ENCODE data around the gene THRA.

THRA gene

DNA sequence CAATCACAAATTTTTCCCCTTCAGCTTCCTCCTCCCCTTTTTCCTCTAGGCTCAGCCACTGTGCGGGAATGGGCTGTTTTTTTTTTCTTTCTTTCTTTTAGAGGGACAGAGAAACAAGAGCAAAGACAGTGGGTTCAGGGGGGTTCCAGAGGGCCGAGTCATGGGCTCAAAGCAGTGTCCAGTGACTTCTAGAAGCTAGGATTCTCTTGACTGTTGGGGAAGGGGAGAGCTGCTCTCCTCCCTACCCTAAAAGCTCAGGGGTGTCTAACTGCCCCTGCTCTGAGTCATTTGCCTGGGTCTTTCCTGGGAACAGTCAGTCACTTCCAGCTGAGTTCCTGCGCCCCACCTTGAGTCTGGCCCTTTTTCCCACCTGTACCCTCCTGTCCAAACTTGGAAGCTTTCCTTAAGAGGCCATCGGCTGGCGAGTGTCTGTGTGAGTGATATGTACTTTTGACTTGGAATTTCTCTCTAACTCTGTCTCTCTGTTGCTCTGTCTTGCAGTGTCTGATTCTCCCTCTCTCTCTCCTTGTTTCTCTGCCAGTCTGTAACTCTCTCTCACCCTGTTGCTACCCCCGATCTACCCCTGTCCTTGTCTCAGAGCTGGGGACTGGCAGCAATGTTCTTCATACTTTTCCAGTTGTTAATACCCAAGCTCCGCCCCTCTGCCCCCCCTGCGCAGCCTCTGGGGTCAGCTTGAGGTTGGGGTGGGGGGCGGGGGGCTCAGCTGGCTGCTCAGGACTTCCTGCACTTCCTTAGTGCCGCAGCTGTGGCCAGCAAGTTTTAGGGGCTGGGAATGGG lies 2.4 kb downstream of the THRA start:
- no peak for DNase-seq (ENCODE audit: low read depth in 2 of 2)

DNA sequence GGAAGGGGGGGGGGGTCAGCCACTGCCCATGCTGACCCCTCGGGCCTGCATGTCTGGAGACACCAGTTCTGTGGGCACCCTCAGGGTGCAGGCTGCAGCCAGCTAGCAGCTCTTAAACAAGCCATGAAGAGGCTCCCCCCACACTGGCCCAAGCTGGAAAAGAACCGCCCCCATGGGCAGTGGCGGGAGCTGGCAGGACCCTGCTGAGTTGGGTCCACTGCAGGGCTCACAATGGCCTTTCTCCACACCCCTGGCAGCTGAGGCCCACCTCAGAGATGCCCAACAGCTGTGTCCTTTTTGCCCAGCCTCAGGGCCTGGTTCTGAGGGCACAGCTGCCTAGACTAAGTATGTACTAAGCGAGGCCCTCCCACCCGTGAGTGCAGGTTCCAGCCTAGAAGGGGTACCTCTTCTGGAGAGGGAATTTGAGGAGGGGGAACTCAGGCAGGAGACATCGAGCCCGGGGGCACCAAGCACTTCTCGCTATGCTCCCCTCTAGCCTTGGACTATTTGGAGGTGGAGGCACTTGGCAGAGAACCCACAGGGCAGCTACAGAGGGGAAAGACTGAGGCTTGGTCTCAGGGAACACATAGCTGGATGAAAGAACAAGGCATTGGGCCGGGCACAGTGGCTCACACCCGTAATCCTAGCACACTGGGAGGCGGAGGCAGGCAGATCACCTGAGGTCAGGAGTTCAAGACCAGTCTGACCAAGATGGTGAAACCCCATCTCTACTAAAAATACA lies 3.2 kb downstream of the THRA start:
- no peak for DNase-seq (ENCODE audit: low read depth in 2 of 2)

DNA sequence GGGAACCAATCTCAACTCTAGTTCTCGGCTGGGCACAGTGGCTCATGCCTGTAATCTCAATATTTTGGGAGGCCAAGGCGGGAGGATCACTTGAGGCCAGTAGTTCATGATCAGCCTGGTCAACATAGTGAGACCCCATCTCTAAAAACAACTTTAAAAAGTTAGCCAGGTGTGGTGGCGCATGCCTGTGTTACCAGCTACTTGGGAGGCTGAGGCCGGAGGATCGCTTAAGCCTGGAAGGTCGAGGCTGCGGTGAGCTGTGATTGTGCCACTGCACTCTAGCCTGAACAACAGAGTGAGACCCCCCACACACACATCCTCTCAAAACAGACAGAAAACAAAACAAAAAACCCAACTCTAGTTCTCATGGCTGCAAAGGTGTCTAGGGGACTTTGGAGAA lies 4.9 kb downstream of the THRA start:
- no peak for DNase-seq (ENCODE audit: low read depth in 2 of 2)

DNA sequence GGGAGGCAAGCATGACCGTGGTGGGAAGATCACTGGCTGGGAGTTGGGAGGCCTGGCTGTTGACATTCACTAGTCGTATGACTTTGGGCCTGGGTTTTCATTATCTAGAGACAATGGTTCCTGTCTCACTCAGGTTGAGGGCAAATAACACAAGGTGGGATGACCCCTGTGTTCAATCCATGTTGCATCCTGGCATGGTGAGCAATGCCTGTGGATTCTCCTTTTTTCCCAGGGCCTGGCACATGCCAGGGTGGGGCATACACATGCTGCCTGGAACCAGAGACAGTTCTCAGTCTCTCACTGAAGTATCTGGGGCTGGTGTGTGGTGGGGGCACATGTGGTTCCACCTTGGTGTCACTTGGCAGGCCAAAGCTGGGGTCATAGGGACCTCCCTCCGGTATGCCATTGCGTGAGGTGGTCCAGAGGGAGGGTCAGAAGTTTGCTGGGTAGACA lies 5.4 kb downstream of the THRA start:
- DNase-seq (ENCODE audit: low read depth in 2 of 2): no peak

DNA sequence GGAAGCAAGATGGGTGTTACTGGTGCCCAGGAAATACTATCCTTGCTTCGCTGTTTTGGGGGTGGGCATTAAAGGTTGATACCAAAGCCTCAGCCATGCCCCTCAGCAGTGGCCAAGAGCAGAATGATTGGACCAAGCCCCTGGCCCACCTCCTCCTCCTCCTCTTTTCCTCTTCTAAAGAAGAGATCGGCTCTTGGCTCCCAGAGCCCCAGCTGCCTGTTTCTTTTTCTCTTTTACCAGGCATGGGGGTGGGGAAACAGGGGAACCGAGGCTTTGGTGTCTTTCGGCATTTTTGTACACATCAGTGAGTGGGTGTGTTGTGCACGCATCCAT lies 5.8 kb downstream of the THRA start:
- no peak for DNase-seq (ENCODE audit: low read depth in 2 of 2)

DNA sequence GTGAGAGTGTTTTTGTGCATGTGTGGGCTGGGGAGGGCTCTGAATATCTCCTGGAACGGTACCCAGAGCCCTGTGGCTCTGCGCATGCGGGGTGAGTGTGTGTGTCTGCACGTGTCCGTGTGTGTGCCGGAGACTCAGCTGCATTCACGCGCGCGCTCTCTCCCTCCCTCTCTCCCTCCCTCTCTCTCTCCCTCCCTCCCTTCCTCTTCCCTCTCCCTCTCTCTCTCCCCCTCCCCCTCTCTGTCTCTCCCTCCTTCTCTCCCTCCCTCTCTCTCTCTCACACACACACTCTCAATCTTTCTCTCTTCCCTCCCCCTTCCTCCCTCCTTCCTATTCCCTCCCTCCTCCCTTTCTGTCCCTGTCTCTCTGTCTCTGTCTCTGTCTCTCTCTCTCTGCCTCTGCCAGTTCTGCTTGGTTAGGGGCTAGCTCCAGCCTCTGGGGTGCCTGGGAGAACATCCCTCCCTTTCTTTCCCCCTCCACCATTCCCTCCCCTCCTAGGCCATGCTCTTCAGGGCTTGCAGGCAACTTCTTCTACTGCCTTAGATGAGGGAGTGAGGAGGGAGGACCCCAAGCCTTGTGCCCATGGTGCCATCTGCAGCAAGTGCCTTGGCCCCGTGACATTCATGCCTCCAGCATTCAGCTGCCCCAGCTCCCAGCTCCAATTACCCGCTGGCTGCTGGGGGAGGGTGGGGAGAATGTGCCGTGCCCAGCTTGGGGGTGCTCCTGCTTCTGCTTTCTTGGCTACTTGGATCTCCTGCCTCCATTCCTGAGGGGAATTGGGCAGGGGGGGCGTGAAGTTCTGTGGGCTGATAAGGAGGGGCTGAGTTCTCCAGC lies 6.4 kb downstream of the THRA start:
- peak; percentile 75 to 81 for DNase-seq (ENCODE audit: low read depth in 2 of 2)

DNA sequence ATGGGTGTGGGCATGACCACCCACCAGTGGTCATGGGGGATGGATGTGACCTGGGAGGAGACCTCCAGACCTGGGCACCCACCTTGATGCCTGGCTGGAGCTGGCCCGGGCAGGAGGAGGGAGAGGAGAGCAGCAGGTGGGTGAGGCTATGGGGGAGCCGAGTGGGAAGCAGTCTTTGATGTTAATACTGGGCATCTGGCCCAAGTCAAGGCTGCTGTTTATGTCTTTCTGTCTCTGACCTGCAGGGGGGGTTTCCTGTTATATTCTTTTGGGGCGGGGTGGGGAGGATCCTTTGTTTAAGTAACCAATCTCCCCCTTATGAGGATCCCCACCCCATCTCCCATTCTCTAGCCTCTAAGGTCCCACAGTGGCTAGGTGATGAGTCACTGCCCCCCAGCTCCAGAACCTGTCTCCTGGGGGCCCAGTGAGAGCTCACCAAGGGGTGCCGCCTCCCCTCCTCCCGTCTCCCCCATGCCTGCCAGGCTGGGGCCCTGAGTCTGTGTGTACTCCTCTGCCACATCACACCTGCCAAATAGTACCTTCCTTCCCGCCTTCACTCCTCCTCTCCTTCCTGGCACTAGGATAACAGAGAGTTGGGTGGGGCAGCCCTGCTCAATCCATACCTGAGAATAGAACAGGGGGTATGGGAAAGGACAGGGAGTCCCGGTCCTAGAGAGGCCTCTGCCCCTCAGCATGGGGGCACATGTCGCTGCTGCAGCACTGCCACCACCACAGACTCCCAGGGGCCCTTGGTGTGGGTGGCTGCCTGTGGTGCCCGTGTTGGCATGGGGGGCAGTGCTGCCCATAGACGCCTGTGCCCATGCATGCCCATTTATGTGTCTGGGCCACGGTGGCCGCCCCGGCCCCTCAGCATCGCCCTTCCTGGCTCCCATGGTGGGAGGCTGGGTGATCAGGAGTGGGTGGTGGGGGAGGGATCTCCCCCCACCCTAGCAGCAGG lies 7.3 kb downstream of the THRA start:
- DNase-seq (ENCODE audit: low read depth in 2 of 2): no peak

DNA sequence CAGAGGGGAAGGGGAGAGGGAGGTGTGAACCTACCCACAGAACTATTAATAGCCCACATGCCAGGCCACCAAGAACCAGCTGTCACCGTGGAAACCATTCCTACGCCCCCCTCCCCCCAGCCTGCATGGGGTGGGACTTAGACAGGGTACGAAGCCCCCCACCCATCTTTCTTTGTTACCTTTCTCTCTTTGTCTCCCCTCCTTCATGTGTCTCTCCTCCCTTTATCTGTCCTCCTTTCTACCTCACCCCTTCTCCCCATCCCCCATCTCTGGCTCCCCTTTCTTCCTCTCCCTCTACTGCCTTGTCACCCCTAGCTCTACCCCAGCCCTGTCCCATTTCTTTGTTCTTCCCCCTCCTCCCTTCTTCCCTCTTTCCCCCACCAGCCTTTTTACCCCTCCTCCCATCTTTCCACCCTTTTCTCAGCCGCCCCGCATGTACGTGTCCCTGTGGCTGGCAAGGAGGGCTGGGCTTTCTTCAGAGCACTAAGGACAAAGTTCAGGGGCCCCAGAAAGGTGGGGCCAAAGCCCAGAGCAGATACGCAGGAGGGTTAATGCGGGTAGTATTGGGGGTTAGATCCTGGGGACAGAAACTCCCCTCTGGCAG lies 8.0 kb downstream of the THRA start:
- DNase-seq (ENCODE audit: low read depth in 2 of 2): no peak

DNA sequence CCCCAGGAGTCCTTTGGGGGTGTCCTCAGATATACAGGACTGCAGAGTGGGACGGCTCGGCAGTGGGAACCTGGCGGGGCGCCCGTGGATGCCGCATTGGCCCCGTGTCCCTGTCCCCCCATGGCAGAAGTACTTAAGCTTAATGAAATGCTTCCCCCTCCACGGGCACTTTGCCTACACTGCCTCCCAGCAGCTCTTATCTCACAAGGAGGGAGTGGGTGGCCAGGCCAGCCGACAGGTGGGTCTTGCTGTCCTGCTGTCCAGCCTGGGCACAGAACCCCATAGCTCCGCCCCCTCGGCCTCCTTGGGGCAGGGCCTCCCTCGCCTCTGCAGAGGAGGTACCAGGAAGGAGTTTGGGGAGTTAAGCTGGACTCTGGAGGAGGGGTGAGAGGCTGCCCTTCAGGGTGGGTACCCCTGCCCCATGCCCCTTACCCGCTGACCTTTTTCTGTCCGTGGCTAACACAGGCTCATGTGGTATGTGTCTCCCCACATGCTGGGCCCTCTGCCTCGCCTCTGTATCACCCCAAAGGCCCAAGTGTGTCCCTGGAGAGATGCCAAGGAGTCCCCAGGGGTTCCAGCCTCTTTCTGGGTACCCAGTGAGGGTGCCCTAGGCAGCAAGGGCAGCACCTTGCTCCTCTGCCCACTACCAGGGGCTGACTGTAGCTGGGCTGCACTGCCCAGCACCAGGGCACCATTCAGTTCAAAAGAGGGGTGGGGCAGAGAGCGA lies 8.7 kb downstream of the THRA start:
- DNase-seq (ENCODE audit: low read depth in 2 of 2): no peak

DNA sequence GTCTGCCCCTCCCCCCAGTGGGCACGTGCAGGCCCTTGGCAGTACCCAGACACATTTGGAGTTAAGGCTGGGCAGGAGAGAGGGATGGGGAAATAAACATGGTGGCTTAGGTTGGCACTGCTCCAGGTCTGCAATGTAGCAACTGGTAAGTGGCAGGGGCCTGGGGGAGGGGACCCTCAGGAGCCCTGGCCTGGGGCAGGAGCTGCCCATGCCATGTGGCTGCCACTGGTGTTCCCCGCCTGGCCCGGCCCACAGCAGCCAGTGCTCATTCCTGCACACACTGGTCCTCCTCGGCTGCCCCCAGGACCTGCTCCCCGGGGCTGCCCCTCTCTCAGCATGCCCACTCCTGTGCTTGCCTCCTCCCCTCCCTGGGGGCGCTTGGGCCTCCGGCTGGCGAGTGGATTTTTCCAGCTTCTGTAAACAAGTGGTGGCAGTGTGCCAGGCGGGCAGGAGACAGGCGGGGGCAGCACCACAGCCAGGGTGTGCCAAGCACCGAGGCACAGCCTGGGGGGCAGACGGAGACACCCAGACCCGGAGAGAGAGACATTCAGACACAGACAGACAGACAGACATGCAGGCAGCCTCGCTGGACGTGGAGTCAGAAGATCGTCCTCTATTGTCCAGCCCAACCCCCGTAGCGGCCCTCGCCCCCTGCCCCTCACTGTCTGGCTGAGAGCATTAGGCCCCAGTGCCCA lies 9.4 kb downstream of the THRA start:
- DNase-seq (ENCODE audit: low read depth in 2 of 2): no peak

DNA sequence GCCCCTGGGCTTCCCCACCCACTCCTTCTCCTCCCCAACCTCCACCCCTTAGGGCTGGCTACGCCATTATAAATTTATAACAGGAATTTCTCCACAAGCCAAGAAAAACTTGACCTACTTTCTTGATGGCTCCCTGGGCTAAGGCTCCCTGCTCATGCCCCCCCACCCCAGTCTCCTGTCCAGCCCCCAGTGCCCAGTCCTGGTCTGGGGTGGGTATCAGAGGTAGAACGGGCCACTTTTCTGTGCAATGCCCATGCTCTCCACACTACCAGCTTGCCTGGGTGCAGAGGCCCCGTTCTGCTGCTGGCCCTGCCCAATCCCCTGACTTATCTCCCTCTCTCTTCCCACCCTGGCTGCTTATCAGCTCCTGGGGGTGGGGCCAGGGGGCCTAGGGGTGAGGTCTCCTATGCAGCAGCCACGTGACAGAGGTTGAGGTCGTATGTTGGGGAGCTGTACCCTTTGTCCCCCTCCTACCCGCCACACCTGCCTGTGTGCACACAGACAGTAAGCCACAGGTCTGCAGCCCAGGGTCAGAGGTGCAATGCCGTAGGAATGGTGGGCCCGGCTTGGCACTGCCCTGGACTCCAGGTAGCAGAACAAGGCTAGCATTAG lies 10.1 kb downstream of the THRA start:
- no peak for DNase-seq (ENCODE audit: low read depth in 2 of 2)

DNA sequence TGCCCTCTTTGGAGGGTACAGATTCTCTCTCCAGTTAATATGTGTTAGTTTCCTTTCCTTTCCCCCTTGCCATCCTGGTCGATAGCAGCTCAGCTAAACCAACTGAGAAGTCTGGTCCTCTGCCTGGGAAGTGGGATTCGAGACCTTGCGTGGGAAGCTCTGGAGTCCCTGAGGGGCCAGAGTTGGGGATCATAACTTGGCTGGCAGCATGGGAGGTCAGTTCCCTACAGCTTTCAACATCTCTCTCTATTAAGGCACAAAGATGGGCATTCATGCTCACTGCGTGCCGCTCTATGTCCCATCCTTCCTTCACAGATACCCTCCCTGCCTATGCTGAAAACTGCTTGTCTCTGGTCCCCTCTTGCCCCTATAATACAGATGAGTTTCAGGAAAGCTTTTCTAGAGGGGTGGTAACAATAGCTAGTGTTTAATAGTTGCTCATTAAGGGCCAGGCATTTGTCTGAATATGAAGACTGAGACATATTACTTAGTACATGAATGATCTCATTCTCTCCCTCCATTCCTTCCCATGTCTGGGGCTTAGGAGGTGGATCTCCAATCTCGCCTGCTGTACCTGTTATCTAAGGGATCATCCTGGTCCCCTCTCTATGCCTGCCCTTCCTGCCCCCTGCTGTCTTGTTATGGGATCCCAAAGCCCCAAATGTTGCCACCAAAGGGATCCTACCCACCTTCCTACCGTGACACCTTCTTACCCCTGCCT lies 10.8 kb downstream of the THRA start:
- DNase-seq (ENCODE audit: low read depth in 2 of 2): no peak

DNA sequence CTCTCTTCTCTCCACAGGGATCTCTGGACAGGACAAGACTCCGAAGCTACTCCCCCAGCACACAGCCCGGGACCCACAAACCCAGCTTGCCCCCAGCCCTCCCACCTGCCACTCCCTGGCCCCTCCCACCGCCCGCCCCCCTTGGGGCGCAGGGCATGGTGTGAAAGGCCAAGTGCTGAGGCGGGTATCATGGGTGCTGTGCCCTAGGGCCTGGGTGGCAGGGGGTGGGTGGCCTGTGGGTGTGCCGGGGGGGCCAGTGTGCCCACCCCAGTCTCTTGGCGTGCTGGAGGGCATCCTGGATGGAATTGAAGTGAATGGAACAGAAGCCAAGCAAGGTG lies 11.4 kb downstream of the THRA start:
- no peak for DNase-seq (ENCODE audit: low read depth in 2 of 2)

DNA sequence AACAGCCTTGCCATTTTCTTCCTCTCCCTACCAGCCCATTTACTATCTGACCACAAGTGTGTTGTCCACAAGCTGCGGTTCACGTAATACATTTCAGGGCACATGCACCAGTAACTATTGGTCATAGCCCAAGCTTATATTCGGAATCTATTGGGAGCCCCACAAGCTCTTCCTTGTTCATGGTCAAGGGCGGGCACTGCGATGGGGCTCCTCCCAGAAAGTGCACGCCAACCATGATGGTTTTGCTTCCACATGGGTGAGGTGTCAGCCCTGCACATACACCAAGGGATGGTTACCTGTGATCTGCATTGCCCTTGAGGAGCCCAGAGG lies 12.1 kb downstream of the THRA start:
- DNase-seq (ENCODE audit: low read depth in 2 of 2): no peak

DNA sequence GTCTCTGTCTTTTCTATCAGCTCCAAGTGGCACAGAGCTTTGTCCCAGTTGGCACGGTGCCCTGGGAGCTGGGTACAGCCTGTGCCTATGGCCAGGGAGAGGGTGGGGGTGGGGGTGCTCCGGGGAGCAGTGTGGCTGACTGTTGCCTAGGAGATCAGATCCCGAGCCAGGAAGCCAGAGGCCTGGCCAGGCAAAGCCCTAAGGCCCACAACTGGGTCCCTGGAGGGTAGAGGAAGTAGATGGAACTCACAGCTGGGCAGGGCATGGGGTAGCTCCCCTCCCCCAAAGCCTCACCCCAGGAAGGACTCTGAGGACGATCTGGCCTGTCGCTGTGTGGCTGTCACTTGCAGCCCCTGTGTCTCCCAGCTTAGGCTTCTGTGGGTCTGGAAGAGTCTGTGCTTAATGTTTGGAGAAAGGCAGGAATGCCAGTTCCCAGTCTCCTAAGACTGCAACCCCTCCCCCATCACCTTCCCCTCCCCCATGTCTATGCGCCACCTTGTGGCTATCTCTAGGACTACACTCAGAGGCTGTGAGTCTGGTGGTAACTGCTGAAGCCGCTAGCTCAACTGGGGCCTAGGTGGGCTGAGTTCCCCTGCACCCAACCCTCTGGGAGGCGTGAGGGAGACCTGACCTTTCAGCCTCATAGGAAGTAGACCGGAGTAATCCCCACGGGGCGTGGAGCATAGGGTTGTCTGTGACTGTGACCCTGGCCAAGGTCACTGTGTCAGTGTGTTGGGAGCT lies 12.6 kb downstream of the THRA start:
- DNase-seq (ENCODE audit: low read depth in 2 of 2): peak in 1 of 2 donors; percentile 59

DNA sequence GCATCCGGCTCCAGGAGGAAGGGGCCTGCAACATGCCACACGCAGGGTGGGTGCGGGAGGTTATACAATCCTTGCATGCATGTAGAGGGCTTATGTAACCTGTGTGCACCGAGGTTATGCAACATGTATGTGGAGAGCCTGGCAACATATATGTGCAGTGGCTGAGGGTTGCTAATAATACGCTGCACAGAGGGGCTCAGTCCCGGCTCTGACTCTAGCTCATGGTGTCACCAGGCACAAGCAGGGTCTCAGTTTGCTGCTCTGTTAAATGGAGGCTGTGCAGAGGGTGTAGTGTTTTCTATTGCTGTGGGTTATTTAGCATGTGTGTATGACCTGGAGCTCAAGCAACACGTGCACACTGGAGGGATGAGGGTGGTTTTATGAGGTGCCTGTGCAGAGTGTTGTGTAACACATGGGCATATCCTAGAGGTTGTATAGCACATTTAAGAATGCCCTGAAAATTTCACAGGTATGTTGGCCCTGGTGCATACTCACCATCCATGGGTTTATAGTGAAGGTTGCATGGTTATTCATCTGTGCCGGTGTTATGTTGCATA lies 13.3 kb downstream of the THRA start:
- no peak for DNase-seq (ENCODE audit: low read depth in 2 of 2)

DNA sequence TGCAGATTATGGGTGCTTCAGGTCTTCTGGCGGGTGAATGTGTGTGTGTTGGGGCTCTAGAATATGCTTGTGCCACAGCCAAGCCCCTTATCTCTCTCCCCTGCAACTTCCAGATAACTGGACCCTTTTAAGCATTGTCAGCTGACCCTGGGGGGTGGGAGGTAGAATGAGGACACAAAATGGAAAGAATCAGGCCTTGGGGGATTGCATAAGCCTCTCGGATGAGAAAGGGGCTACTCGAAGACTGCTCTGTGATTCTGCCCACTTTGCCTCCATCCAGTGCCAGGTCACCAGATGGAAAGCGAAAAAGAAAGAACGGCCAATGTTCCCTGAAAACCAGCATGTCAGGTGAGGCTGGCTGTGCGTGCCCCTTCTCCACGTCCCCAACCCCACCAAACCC lies 13.8 kb downstream of the THRA start:
- no peak for DNase-seq (ENCODE audit: low read depth in 2 of 2)

DNA sequence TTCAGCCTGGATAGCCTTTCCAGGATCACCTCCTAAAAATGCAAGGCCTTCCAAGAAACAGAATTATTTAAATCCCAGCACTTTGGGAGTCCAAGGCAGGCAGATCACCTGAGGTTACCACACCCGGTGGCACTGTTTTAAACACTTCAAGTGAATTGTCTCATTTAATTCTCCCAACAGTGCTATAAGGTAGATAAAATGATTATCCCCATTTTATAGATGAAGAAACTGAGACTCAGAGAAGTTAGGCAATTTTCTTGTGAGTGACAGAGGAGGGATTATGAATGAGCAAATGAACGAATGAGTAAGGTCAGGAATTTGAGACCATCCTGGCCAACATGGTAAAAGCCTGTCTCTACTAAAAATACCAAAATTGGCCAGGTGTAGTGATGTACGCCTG lies 16.8 kb downstream of the THRA start:
- no peak for DNase-seq (ENCODE audit: low read depth in 2 of 2)

Measured in stimulated activated CD4-positive, alpha-beta T cell treated with anti-CD3 and anti-CD28 coated beads, Interleukin-15, amount 100 ng/mL, for 48 hours (primary cell).